ENCODE results near the gene GMPR2. TPM values are rescaled to one million over a fixed set of nuclear protein-coding genes. Genes with fewer than 3 reads are reported as not detected.
"Not testable (repeated sequence)": the region's sequence is repeated elsewhere in the genome, so short reads cannot be mapped to it uniquely, and the experiment has no call there.

The GMPR2 gene
- total and polyA plus RNA-seq, 8 donors: 13.9 to 204 (median 43.3) TPM

DNA sequence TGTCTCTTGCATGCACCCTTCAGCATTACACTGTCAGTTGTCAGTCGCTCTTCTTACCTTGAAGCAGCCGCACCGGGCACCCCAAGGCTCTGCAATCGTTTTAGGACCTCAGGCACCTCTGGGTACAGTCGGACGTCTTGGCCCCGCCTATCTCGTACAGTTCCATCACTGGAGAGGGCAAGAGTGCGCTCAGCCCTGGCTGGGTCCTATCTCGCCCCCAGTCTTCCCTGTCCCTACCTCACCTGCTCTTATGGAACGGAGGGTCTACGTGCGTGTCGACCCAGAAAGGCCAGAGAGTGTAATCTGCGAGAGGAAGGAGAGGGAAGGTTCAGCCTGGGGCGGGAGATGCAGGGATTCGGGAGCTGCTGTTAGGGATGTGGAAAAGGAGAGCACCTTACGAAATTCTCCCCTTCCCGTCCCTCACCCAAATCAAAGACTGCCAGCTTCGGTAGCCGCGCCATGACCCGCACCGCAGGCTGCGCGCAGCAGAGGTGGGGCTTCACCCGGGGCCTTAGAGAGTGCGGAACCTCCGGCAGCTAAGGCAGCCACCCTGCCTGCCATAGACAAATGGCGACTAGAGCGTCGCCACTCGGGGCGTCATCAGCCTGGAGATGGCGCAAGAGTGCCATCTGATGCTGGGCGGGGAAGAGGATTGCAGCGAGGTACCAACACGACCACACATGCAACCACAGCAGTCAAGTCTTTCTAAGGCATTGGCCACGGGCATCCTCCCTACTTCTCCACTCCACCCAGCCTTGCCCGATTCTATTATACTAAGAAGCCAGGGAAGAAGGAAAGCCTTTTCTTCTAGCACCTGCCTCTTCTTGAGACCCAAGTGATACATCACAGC, 17.0 kb upstream of the GMPR2 start, which contains the start of gene MDP1:
TSS of gene MDP1 (minus strand) at position 572 of the 850 bp plus-strand sequence. CDS start at position 461, 111 bp downstream.
- intact Hi-C loops (cut with DNase I; ENCODE audit: low total_unique reads): no loop called here
- H3K27me3 ChIP-seq: no peaks in the 10 kb centered on the region

GRCh38 chr14:24216345-24216699, 16.4 kb upstream of the GMPR2 start:
- peak overlapping the region; percentile 92 to 98 (median 94) for H3K27ac ChIP-seq
- no peaks in the 10 kb centered on the region for H3K27me3 ChIP-seq
- H3K4me1 ChIP-seq: peaks cover 9 to 43% (median 38%) of the 10 kb centered on the region in 4 donors
- DNase-seq: no peak
- H3K9me3 ChIP-seq: no peaks in the 10 kb centered on the region
- TF ChIP-seq, protein P1, sequence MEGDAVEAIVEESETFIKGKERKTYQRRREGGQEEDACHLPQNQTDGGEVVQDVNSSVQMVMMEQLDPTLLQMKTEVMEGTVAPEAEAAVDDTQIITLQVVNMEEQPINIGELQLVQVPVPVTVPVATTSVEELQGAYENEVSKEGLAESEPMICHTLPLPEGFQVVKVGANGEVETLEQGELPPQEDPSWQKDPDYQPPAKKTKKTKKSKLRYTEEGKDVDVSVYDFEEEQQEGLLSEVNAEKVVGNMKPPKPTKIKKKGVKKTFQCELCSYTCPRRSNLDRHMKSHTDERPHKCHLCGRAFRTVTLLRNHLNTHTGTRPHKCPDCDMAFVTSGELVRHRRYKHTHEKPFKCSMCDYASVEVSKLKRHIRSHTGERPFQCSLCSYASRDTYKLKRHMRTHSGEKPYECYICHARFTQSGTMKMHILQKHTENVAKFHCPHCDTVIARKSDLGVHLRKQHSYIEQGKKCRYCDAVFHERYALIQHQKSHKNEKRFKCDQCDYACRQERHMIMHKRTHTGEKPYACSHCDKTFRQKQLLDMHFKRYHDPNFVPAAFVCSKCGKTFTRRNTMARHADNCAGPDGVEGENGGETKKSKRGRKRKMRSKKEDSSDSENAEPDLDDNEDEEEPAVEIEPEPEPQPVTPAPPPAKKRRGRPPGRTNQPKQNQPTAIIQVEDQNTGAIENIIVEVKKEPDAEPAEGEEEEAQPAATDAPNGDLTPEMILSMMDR (IDR thresholded peaks at IDR 0.05): no peak
- TF ChIP-seq POLR2A (IDR thresholded peaks at IDR 0.05) (no peak), POLR2AphosphoS5 (IDR thresholded peaks at IDR 0.05) (no peak), EP300 (IDR thresholded peaks at IDR 0.05) (no peak)
- peaks cover 2 to 21% (median 15%) of the 10 kb centered on the region in 4 donors for H3K36me3 ChIP-seq
- WGBS, 5 donors: 82 to 95% (median 85%) methylated on average over 2 of the region's 2 CpGs
- peak overlapping the region in 3 of 4 donors; percentile 64 to 85 (median 70) for H3K4me3 ChIP-seq
- intact Hi-C loops (cut with DNase I; ENCODE audit: low total_unique reads): no loop called here

More for the DNA sequence above, 17.0 kb upstream of the GMPR2 start, which contains the start of gene MDP1:
- Histone ChIP-seq H3K36me3 (peaks cover 7 to 27% (median 21%) of the 10 kb centered on the region in 4 donors), H3K4me3 (peak within 1 kb of the TSS; percentile 64 to 85 (median 71)), H3K27ac (peak within 1 kb of the TSS; percentile 92 to 98 (median 94)), H3K9me3 (no peaks in the 10 kb centered on the region), H3K4me1 (peaks cover 9 to 49% (median 39%) of the 10 kb centered on the region in 4 donors)
- TF ChIP-seq POLR2AphosphoS5 (IDR thresholded peaks at IDR 0.05) (peak; percentile 92 to 97 (median 96)), EP300 (IDR thresholded peaks at IDR 0.05) (no peak), POLR2A (IDR thresholded peaks at IDR 0.05) (peak in 1 of 4 donors; percentile 42)
- TF ChIP-seq, protein P1 (IDR thresholded peaks at IDR 0.05): peak in 5 of 7 experiments; percentile 26 to 60 (median 56)
- DNase-seq: peak; percentile 86 to 96
- 0 to 1% (median 0%) methylated on average over 28 to 40 of the region's 40 CpGs for WGBS, 5 donors

DNA sequence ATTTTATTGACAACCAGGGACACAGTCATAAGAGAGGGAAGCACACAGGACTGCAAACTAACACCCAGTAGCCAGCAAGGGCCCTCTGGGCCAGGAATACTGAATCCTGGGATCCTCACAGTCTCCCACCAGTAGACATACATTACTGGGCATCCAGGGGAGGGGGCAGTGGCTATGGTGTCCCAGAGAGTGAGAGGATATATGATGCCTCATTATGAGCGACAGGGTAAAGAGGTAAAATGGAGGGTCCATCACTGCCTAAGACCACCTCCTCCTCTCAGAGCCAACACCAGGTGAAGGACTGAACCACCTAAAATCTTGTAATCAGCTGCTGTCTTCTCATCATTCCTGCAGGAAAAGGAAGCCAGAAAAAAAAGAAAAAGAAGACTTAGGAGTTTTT, 15.9 kb upstream of the GMPR2 start:
- Histone ChIP-seq H3K36me3 (peaks cover 0 to 18% (median 13%) of the 10 kb centered on the region in 4 donors), H3K4me1 (peaks cover 9 to 38% (median 35%) of the 10 kb centered on the region in 4 donors)
- H3K27ac ChIP-seq; H3K4me3 ChIP-seq; H3K9me3 ChIP-seq; intact Hi-C loops (cut with DNase I; ENCODE audit: low total_unique reads); DNase-seq; H3K27me3 ChIP-seq: not testable (repeated sequence)
- 85 to 100% (median 91%) methylated on average over 1 of the region's 1 CpG for WGBS, 5 donors

GRCh38 chr14:24219080-24219479, 13.6 kb upstream of the GMPR2 start:
- TF ChIP-seq POLR2A (IDR thresholded peaks at IDR 0.05) (no peak), EP300 (IDR thresholded peaks at IDR 0.05) (no peak), POLR2AphosphoS5 (IDR thresholded peaks at IDR 0.05) (no peak)
- TF ChIP-seq, protein P1 (IDR thresholded peaks at IDR 0.05): no peak
- Histone ChIP-seq H3K27me3 (no peaks in the 10 kb centered on the region), H3K36me3 (peaks cover 0 to 18% (median 13%) of the 10 kb centered on the region in 4 donors), H3K9me3 (no peaks in the 10 kb centered on the region), H3K27ac (no peak overlapping the region), H3K4me1 (peaks cover 4 to 21% (median 19%) of the 10 kb centered on the region in 4 donors), H3K4me3 (no peak overlapping the region)
- 86 to 94% (median 90%) methylated on average over 4 of the region's 4 CpGs for WGBS, 5 donors
- no peak for DNase-seq
- intact Hi-C loops (cut with DNase I; ENCODE audit: low total_unique reads): no loop called here

Measured in stomach (tissue), 9 donors.